WTC11 (cell line): Measurements from ENCODE around the gene PCDHGA6. TPM values are rescaled to one million over a fixed set of nuclear protein-coding genes. Genes with fewer than 3 reads are reported as not detected.

Experiments
- CBFB ChIP-seq: sonication (generic); formaldehyde crosslinking; IDR thresholded peaks from 2 replicates; pipeline ENCODE4 v1.8.1; 2022; ENCODE audit warnings: mild to moderate bottlenecking, low read depth, missing genetic modification reagents
- E2F4 ChIP-seq: sonication (generic); formaldehyde crosslinking; IDR thresholded peaks from 2 replicates; pipeline ENCODE4 v1.8.1; 2022; ENCODE audit warnings: low read depth, mild to moderate bottlenecking, moderate library complexity, missing genetic modification reagents, borderline replicate concordance
- HMGXB4 ChIP-seq: sonication (generic); formaldehyde crosslinking; IDR thresholded peaks from 2 replicates; pipeline ENCODE4 v1.8.1; 2023; ENCODE audit warnings: mild to moderate bottlenecking, moderate library complexity, missing genetic modification reagents
- JAZF1 ChIP-seq: fragments of 250-450 bp; sonication (Bioruptor Pico); IDR thresholded peaks from 2 replicates; pipeline ENCODE4 v1.9.0; 2021; ENCODE audit warnings: moderate library complexity, mild to moderate bottlenecking, inconsistent platforms
- JUN ChIP-seq: sonication (generic); formaldehyde crosslinking; IDR thresholded peaks from 2 replicates; pipeline ENCODE4 v1.8.0; 2023; ENCODE audit warnings: mild to moderate bottlenecking, missing genetic modification reagents
- OVOL2 ChIP-seq: fragments of 250-450 bp; sonication (Bioruptor Pico); IDR thresholded peaks from 2 replicates; pipeline ENCODE4 v1.9.0; 2021; ENCODE audit warnings: mild to moderate bottlenecking, borderline replicate concordance
- ZBTB43 ChIP-seq: sonication (generic); formaldehyde crosslinking; IDR thresholded peaks from 2 replicates; pipeline ENCODE4 v1.8.1; 2023; ENCODE audit warnings: mild to moderate bottlenecking, missing genetic modification reagents
- total RNA-seq: library from RNA; stranded (reverse); gene quantifications from 3 replicates; pipeline ENCODE4 v1.2.3, GENCODE V29; 2021

Gene PCDHGA6
- total RNA-seq, 1 experiment from 2014 or later = 3.3 TPM

- TF ChIP-seq ZBTB43 (CRISPR knock-in tag) (no peak), JUN (no peak), HMGXB4 (CRISPR knock-in tag) (no peak), JAZF1 (CRISPR knock-in tag) (no peak), CBFB (no peak), E2F4 (CRISPR knock-in tag) (no peak), OVOL2 (CRISPR knock-in tag) (no peak)
Measured at GRCh38 chr5:141427783-141428426, 54.2 kb downstream of the PCDHGA6 start (continued).

Other genes starting within 250 kb of the PCDHGA6 start
- gene PCDHB5, start 238.7 kb upstream of the PCDHGA6 start, total RNA-seq = 6.8 to 12.5 TPM (median 8.5 TPM) in 3 replicates
- gene PCDHB6, start 223.8 kb upstream of the PCDHGA6 start, total RNA-seq = 0.23 to 0.37 TPM (median 0.24 TPM) in 3 replicates
- 0.17 to 0.27 TPM (median 0.23 TPM) in 3 replicates for gene PCDHB7, start 201.2 kb upstream of the PCDHGA6 start, total RNA-seq
- gene PCDHB8, start 196.1 kb upstream of the PCDHGA6 start, total RNA-seq = 4.1 to 5.4 TPM (median 4.6 TPM) in 3 replicates
- 3.5 to 4.1 TPM (median 3.7 TPM) in 3 replicates for gene PCDHB16, start 191.5 kb upstream of the PCDHGA6 start, total RNA-seq
- gene PCDHB9, start 186.7 kb upstream of the PCDHGA6 start, total RNA-seq = 1.6 to 2.3 TPM (median 1.7 TPM) in 3 replicates
- gene PCDHB10, start 181.5 kb upstream of the PCDHGA6 start, total RNA-seq = 1.4 to 1.9 TPM (median 1.7 TPM) in 3 replicates
- 0.61 to 1.2 TPM (median 0.92 TPM) in 3 replicates for gene PCDHB11, start 174.3 kb upstream of the PCDHGA6 start, total RNA-seq
- gene PCDHB12, start 165.2 kb upstream of the PCDHGA6 start, total RNA-seq = 2.7 to 3.1 TPM (median 3.1 TPM) in 3 replicates
- gene PCDHB13, start 160.0 kb upstream of the PCDHGA6 start, total RNA-seq = 2.2 to 2.9 TPM (median 2.6 TPM) in 3 replicates
- gene PCDHB14, start 150.5 kb upstream of the PCDHGA6 start, total RNA-seq = 2.6 to 3.5 TPM (median 2.8 TPM) in 3 replicates
- 7.7 to 8.7 TPM (median 8.4 TPM) in 3 replicates for gene PCDHB15, start 128.5 kb upstream of the PCDHGA6 start, total RNA-seq
- gene SLC25A2, start 69.8 kb upstream of the PCDHGA6 start, total RNA-seq = 0.24 TPM in 1 of 3 replicates, not detected in the others
- 87.8 to 96.2 TPM (median 90.1 TPM) in 3 replicates for gene TAF7, start 53.1 kb upstream of the PCDHGA6 start, total RNA-seq
- 1.1 to 1.5 TPM (median 1.2 TPM) in 3 replicates for gene PCDHGA1, start 43.4 kb upstream of the PCDHGA6 start, total RNA-seq
- 0.66 to 0.96 TPM (median 0.94 TPM) in 3 replicates for gene PCDHGA2, start 35.1 kb upstream of the PCDHGA6 start, total RNA-seq
- gene PCDHGA3, start 30.1 kb upstream of the PCDHGA6 start, total RNA-seq = 0.92 to 1.3 TPM (median 0.98 TPM) in 3 replicates
- gene PCDHGB1, start 23.8 kb upstream of the PCDHGA6 start, total RNA-seq = 4.9 to 5.6 TPM (median 5.5 TPM) in 3 replicates
- gene PCDHGA4, start 18.9 kb upstream of the PCDHGA6 start, total RNA-seq = 3.4 to 3.9 TPM (median 3.5 TPM) in 3 replicates
- 4.1 to 5.5 TPM (median 5.2 TPM) in 3 replicates for gene PCDHGB2, start 13.9 kb upstream of the PCDHGA6 start, total RNA-seq
- 2.0 to 2.5 TPM (median 2.4 TPM) in 3 replicates for gene PCDHGA5, start 9.7 kb upstream of the PCDHGA6 start, total RNA-seq
- gene PCDHGB3, start 3.6 kb upstream of the PCDHGA6 start, total RNA-seq = 3.3 to 4.2 TPM (median 3.5 TPM) in 3 replicates
- gene PCDHGA7, start 8.9 kb downstream of the PCDHGA6 start, total RNA-seq = 1.6 to 2.8 TPM (median 2.1 TPM) in 3 replicates
- 7.8 to 9.1 TPM (median 8.8 TPM) in 3 replicates for gene PCDHGB4, start 13.8 kb downstream of the PCDHGA6 start, total RNA-seq
- 1.4 to 2.4 TPM (median 2.1 TPM) in 3 replicates for gene PCDHGA8, start 18.7 kb downstream of the PCDHGA6 start, total RNA-seq
- 7.6 to 9.7 TPM (median 7.7 TPM) in 3 replicates for gene PCDHGB5, start 24.1 kb downstream of the PCDHGA6 start, total RNA-seq
- gene PCDHGA9, start 28.9 kb downstream of the PCDHGA6 start, total RNA-seq = 1.9 to 2.9 TPM (median 2.3 TPM) in 3 replicates
- gene PCDHGB6, start 34.1 kb downstream of the PCDHGA6 start, total RNA-seq = 6.0 to 6.7 TPM (median 6.1 TPM) in 3 replicates
- 10.7 to 11.9 TPM (median 11.0 TPM) in 3 replicates for gene PCDHGA10, start 39.1 kb downstream of the PCDHGA6 start, total RNA-seq
- gene PCDHGB7, start 43.8 kb downstream of the PCDHGA6 start, total RNA-seq = 10.5 to 11.2 TPM (median 10.7 TPM) in 3 replicates
- gene PCDHGA11, start 47.2 kb downstream of the PCDHGA6 start, total RNA-seq = 7.0 to 8.4 TPM (median 7.1 TPM) in 3 replicates
- 1.6 to 2.1 TPM (median 1.9 TPM) in 3 replicates for gene PCDHGA12, start 56.6 kb downstream of the PCDHGA6 start, total RNA-seq
- 28.1 to 29.4 TPM (median 29.1 TPM) in 3 replicates for gene PCDHGC3, start 102.1 kb downstream of the PCDHGA6 start, total RNA-seq
- gene PCDHGC4, start 111.1 kb downstream of the PCDHGA6 start, total RNA-seq = 4.5 to 6.1 TPM (median 5.1 TPM) in 3 replicates
- 1.1 to 1.5 TPM (median 1.1 TPM) in 3 replicates for gene PCDHGC5, start 115.2 kb downstream of the PCDHGA6 start, total RNA-seq
- gene DIAPH1, start 245.1 kb downstream of the PCDHGA6 start, total RNA-seq = 90.9 to 109 TPM (median 96.0 TPM) in 3 replicates